HG03575 (cell line): ENCODE measurements around the gene MDN1.
A peak's percentile ranks its signal among the peaks of the same experiment; 100 is the strongest.
"Not testable (repeated sequence)": the region's sequence is repeated elsewhere in the genome, so short reads cannot be mapped to it uniquely, and the experiment has no call there.

Source experiments
- ATAC-seq: cut with Tn5 transposase; IDR thresholded peaks from one replicate; pipeline ENCODE4 v1.9.1; 2021; ENCODE audit not compliant: unreplicated experiment, insufficient number of reproducible peaks, low FRiP score; ENCODE audit errors: extremely low read depth

Gene MDN1, protein sequence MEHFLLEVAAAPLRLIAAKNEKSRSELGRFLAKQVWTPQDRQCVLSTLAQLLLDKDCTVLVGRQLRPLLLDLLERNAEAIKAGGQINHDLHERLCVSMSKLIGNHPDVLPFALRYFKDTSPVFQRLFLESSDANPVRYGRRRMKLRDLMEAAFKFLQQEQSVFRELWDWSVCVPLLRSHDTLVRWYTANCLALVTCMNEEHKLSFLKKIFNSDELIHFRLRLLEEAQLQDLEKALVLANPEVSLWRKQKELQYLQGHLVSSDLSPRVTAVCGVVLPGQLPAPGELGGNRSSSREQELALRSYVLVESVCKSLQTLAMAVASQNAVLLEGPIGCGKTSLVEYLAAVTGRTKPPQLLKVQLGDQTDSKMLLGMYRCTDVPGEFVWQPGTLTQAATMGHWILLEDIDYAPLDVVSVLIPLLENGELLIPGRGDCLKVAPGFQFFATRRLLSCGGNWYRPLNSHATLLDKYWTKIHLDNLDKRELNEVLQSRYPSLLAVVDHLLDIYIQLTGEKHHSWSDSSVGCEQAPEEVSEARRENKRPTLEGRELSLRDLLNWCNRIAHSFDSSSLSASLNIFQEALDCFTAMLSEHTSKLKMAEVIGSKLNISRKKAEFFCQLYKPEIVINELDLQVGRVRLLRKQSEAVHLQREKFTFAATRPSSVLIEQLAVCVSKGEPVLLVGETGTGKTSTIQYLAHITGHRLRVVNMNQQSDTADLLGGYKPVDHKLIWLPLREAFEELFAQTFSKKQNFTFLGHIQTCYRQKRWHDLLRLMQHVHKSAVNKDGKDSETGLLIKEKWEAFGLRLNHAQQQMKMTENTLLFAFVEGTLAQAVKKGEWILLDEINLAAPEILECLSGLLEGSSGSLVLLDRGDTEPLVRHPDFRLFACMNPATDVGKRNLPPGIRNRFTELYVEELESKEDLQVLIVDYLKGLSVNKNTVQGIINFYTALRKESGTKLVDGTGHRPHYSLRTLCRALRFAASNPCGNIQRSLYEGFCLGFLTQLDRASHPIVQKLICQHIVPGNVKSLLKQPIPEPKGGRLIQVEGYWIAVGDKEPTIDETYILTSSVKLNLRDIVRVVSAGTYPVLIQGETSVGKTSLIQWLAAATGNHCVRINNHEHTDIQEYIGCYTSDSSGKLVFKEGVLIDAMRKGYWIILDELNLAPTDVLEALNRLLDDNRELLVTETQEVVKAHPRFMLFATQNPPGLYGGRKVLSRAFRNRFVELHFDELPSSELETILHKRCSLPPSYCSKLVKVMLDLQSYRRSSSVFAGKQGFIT (N-terminal part only)

DNA sequence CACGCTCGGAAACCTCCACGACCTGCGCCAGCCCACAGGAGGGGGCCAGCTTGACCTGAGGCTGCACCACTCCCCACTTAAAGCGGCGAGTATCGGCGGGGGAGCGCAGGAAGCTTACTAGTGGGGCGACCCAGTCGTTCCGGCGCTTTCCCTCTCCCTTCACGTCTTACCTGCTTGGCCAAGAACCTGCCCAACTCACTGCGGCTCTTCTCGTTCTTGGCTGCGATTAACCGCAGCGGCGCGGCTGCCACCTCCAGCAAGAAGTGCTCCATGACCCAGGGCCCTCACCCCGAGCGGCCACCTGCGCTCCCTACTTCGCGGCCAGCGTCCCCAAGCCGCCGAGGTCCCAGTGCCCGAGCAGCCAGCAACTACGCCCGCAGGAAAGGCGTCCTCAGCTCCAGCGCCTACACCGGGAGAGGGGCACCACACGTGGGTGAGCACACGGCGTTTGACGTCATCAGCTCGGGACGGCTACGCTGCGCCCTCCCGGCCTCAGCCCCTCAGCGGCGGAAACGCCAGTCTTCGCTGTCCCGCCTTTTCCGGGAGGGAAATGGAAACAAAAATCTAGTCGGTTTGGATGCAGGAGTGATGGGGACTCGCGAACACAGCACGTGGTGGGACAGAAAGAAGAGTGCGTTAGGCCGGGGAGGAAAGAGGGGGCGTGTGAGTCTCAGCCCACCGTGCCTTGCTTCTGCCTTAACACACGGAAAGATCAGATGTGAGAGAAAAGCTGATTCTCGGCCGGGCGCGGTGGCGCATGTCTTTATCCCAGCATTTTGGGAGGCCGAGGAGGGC, at the start of gene MDN1:
MDN1 (minus strand) TSS at position 459 of the 795 bp plus-strand sequence; CDS start at position 272, 187 bp downstream.
- peak; percentile 75 for ATAC-seq

DNA sequence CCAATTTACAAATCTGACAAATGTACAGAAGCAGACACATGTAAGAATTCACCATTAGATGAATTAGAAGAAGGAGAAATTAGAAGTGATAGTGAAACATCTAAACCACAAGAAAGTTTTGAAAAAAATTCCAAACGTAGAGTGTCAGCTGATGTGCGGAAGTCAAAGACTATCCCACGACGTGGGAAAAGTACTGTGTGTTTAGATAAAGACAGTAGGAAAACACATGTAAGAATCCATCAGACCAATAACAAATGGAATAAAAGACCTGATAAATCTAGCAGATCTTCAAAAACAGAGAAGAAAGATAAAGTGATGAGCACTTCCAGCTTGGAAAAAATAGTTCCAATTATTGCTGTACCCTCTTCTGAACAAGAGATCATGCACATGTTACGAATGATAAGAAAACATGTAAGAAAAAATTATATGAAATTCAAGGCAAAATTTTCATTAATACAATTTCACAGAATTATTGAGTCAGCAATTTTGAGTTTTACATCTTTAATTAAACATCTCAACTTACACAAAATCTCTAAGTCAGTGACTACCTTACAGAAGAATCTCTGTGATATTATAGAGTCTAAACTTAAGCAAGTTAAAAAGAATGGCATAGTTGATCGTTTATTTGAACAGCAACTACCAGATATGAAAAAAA, 46.6 kb upstream of the MDN1 start:
- ATAC-seq: no peak

DNA sequence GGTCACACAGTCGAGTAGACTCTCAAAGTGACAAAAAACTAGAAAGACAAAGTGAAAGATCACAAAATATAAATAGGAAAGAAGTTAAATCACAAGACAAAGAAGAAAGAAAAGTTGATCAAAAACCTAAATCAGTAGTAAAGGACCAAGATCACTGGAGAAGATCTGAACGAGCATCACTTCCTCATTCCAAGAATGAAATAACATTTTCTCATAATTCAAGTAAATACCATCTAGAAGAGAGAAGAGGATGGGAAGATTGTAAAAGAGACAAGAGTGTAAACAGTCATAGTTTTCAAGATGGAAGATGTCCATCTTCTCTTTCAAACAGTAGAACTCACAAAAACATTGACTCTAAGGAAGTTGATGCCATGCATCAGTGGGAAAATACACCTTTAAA, 43.1 kb upstream of the MDN1 start:
- no peak for ATAC-seq

DNA sequence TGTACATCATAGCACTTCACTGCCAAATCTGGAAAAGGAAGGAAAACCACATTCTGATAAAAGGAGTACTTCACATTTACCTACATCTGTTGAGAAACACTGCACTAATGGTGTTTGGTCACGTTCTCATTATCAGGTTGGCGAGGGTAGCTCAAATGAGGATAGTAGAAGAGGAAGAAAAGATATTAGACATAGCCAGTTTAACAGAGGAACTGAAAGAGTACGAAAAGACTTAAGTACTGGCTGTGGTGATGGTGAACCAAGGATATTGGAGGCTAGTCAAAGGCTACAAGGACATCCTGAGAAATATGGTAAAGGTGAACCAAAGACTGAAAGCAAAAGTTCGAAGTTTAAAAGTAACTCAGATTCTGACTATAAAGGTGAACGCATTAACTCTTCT, 42.7 kb upstream of the MDN1 start:
- ATAC-seq: no peak

DNA sequence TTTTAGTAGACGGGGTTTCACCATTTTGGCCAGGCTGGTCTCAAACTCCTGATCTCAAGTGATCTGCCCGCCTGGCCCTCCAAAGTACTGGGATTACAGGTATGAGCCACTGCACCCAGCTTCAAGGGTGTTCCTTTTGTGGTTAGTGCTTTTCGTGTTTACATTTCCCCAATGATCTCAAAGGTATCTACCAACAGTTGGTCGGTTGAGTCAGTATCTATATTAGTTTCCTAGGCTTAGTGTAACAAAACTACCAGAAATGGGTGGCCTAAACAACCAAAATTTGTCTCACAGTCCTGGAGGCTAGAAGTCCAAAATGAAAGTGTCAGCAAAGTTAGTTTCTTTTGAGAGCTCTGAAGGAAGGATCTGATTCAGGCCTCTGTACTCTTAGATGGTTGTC, 40.1 kb upstream of the MDN1 start:
- peak; percentile 42 for ATAC-seq

DNA sequence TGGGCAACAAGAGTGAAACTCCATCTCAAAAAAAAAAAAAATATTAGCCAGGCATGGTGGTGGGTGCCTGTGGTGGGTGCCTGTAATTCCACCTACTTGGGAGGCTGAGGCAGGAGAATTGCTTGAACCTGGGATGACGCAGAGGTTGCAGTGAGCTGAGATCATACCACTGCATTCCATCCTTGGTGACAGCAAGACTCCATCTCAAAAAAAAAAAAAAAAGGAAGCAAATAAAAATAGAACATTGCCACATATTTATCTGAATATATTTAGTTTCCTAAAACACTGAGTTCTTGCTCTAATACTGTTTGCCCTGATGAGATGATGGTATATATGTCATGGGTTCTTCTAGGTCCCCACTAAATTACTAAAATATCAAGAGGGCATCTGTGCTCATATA, 38.4 kb upstream of the MDN1 start:
- ATAC-seq: no peak

DNA sequence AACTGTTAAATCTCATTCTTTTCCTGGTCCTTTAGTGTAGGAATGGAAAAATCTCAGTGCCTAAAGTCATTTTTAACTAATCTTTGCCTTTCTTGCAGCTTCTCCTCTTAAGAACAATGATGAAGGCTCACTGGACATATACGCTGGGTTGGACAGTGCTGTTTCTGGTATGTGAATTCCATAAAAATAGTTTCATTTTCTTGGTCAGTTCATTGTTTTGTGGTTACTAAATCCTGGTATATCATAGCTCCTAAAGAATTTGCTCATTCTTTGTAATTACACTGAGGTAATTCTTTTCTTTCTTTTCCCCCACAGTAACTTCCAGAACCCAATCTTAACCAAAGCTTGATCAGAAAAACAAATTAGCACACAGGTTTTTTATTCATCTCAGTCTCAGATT, 33.5 kb upstream of the MDN1 start:
- no peak for ATAC-seq

DNA sequence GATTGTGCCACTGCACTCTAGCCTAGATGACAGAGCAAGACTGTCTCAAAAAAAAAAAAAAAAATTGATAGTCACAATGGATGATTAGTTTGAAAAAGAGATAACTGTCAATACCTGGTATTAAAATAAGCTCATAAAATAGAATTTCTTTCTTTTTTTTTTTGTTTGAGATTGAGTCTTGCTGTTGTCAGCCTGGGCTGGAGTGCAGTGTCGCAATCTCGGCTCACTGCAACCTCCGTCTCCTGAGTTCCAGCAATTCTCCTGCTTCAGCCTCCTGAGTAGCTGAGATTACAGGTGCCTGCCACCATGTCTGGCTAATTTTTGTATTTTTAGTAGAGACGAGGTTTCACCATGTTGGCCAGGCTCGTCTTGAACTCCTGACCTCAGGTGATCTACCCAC, 27.9 kb upstream of the MDN1 start:
- not testable (repeated sequence) for ATAC-seq

DNA sequence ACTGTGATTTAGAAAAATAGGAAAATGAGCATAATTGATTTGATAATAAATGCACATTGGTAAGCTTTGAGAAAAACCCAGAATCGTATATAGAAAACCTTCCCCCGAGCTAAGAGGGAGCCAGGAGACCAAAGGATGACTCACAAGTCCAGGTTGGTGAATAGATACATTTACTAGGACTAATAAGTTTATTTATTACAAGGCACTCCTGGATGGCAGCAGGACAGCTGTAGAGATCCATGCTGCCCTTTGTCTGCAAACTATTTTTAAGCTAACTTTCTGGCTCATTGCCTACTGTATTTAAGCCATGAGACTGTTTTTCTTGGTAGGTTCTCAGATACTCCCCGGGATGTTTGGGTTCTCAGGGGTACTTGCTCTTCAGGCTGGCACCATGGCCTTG, 23.5 kb upstream of the MDN1 start:
- no peak for ATAC-seq

DNA sequence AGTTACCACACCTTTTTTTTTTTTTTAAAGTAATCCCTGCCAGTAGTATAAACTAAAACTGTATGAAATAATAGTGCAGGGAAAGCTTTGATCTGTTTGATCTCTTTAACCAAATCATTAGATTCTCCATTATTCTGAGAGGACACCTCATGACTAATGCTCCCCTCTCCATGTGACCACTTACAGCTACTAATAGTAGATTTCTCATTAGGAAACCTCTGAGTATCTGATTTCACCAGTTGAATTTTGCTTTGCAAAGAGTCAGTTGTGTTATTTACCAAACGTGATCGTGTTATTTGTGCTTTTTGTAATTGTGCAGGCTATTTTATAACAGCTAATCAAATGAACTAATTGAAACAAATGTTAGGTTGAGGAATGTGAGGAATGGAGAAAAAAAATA, 22.6 kb upstream of the MDN1 start:
- no peak for ATAC-seq

DNA sequence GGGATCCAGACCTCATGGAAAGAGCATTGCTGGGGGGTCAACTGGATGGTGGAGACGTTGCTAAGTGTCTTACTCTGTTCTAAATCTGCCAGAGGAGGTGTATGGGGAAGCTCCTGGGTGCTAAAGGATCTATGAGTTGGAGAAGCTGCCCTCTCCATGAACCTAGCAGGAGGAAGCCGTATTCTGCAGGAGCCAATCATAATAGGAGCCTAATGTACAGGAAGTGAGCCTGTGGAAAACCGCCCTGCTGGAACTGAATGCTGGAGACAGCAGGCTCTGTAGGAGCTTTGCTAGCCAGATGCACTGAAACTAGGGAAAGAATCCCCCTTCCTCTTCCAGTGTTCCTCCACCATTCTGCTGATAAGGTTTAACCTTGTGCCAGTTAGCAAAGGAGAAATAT, 20.9 kb upstream of the MDN1 start:
- ATAC-seq: no peak

DNA sequence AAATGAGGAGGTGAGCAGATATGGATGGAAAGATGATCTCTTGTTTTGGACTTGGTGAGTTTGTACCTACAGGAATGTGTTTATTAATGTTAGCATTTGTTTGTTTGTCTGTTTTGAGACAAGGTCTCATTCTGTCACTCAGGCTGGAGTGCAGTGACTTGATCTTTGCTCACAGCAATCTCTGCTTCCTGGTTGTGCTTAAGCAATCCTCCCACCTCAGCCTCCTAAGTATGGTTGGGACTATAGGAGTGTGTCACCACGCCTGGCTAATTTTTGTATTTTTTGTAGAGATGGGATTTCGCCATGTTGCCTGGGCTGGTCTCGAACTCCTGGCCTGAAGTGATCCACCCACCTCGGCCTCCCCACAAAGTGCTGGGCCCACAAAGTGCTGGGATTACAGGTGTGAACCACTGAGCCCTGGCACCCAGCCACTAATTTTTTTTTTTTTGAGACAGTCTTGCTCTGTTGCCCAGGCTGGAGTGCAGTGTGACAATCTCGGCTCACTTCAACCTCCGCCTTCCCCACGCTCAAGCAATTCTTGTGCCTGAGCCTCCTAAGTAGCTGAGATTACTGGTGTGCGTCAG, 17.1 kb upstream of the MDN1 start:
- ATAC-seq: no peak

DNA sequence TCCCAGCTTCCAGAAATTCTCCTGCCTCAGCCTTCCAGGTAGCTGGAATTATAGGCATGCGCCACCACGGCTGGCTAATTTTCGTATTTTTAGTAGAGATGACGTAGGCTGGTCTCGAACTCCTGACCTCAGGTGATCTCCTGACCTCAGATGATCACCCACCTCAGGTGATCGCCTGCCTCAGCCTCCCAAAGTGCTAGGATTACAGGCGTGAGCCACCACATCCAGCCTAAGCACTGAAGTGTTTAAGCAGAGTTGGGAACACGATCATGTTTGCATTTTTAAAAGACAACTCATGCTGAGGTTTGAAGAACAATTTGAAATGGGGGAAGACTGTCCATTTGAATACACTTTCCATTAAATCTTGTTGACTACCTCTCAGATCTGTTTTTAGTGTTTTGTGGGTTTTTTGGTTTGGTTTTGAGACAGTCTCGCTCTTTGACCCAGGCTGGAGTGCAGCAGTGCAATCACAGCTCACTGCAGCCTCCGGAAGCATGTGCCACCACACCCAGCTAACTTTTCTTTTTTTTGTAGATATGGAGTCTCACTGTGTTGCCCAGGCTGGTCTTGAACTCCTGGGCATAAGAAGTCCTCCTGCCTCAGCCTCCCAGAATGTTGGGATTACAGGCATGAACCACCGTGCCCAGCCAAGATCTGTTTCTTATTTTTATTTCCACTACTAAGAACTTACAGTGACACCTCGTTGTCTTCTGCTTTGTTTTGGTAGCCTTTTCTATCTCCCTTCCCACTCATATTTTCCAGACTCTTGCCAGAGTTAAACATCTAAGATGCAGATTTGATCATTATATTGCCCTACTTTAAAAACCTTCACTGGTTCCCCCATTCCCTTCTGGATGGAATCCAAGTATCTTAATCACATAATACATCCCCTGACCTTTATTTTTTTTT, 15.5 kb upstream of the MDN1 start:
- peak; percentile 98 for ATAC-seq

DNA sequence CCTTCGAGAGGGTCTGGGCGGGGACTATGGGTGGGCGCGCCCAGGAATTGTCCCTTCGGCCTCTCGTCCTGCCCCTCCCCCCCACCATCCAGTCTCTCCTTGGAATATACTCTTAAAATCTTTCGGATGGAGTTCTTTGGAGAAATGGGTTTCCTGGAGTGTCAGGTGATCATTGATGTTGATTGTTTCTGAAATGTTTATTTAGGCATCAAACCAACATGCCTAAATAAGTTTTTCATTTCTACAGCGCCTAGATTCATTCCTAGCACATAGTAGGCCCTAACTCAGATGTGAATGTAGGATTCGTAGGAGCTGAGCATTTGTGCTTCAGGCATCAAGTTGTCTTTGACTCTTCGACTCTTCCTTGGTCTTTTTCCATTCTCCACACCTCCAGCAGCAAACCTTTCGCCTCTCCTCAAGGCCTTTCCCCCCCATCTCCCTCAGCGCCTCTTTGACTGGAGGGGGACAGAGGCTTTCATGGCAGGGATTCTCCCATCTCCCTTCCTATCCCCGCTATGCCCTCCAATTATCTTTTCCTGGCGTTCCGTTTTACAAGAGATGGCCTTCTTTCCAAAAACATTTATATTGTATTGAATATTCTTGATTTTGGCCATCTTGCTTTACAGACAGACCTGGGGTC, 10.7 kb upstream of the MDN1 start:
- ATAC-seq: no peak

DNA sequence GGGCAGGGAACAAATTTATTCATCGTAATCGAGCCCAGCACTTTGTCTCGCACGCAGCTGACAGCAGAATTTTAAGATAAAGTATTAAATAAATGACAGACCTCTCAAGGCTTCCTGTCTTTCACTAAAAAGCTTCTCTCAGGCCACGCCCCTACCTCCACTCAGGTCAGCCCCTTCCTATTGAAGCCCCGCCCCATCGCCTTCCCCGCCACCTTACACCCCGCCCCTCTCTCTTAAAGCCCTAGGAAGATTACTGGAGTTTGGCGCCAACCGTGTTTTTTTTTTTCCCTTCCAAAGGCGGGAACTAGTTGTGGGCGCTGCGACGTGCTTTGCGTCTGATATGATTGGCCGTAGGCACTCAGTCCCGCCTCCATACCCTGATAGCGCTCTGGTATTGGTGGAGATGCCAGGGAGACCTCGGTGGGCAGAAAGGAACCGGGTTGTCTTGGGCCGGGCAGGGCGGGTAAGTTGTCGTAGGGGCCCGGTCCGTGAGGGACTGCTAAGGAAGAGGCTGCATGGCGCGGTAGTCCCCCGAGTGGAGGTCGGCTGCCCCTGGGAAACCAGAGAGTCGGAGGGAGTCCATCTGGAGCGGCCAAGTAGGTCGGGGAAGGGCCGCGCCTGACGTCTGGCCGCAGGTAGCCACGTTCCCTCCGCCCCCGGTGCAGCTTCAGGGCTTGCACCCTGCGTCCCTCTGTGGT, 10.0 kb upstream of the MDN1 start, which contains the start of gene CASP8AP2:
CASP8AP2 (plus strand) TSS at position 409 of the 698 bp plus-strand sequence.
- peak; percentile 98 for ATAC-seq

DNA sequence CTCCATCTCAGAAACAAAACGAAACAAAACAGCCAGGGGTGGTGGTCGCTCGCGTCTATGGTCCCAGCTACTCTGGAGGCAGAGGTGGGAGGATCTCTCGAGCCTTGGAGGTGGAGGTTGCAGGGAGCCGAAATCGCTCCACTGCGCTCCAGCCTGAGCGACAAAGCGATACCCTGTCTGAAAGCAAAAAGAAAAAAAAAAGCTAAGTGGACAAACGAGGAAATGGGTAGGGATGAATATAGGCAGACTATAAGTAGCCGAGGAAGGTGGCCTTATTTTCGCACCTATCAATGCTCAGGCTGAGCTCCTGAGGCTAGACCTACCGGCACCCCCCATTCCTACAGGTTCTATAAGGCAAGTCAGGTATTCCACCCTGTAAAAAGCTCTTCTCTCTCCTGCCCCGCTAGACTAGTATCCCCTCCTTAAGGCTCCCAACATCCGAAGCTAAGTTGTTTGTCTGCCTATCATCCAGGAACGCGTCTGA, 9.4 kb upstream of the MDN1 start:
- peak; percentile 6 for ATAC-seq
